ENCODE results near the gene USP38.

Gene USP38

DNA sequence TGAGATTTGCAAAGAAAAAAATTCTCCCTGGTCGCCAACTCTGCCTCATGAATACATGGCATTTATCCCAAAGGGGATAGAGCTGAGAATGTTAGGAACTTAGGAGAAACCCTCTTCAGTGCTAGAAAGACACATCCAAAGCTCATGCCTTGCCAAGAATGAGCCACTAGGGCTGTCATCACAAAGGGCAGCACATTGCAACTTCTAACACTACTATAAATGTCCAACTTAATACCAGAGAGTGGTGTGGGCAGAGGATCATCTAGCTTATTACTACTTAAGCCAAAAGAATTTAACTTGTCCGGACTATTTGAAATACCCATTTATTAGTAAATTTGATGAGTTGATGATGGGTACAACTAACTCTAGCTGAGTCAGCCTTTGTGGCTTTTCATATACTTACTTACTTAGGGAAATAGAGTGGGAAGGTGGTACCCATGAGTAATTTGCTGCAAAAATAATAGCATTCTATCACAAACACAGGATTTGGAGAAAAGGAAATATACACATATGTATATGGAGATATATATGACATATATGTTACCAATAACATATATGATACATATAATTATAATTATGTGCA is 85.6 kb downstream of the USP38 start:
- DNase-seq = no peak
